Measurements from ENCODE around the gene PSMF1. TPM values are rescaled to one million over a fixed set of nuclear protein-coding genes. Genes with fewer than 3 reads are reported as not detected.

PSMF1 gene
- total RNA-seq, 6 donors from 2014 or later, result 36.7 to 158 (median 105) TPM

DNA sequence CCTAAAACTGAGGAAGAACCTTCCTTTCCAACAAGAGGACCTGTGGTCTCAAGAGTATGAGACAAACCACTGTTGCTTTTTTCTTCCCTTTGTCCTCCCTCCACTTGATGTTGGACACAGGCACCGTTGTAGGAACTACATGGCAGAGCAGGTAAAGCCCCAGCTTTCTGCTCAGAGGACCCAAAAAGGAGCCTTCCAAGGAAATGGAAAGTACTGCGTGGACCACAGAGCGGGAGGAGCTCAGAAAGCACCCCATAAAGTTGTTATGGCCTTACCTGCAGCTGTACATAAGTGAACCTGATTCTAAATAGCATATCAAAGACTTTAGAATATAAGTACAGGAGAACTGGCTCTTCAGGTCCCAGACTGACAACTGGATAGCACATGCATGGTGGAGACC is 36.9 kb downstream of the PSMF1 start:
- Histone ChIP-seq H3K9me3 (peaks cover 0 to 3% (median 0%) of the 10 kb centered on the region in 4 donors), H3K27ac (no peak overlapping the region), H3K4me3 (no peak overlapping the region), H3K27me3 (no peaks in the 10 kb centered on the region), H3K4me1 (no peaks in the 10 kb centered on the region), H3K36me3 (peaks cover under 1 to 60% (median 11%) of the 10 kb centered on the region in 4 donors)
- WGBS, 2 donors, result 98 to 100% methylated on average over 3 of the region's 3 CpGs
- TF ChIP-seq EP300 (IDR thresholded peaks at IDR 0.05), result no peak
- ATAC-seq (ENCODE audit: low FRiP score in 2 of 2) (no peak), DNase-seq (no peak)

GRCh38 chr20:1160496-1160895 is 42.1 kb downstream of the PSMF1 start:
- Histone ChIP-seq H3K27me3 (no peaks in the 10 kb centered on the region), H3K36me3 (peaks cover 35 to 74% (median 48%) of the 10 kb centered on the region in 4 donors), H3K4me3 (no peak overlapping the region), H3K9me3 (peaks cover 0 to 3% (median 0%) of the 10 kb centered on the region in 4 donors), H3K27ac (no peak overlapping the region), H3K4me1 (no peaks in the 10 kb centered on the region)
- DNase-seq (no peak), ATAC-seq (ENCODE audit: low FRiP score in 2 of 2) (no peak)
- TF ChIP-seq POLR2A (IDR thresholded peaks at IDR 0.05) (no peak), EP300 (IDR thresholded peaks at IDR 0.05) (no peak), POLR2AphosphoS5 (IDR thresholded peaks at IDR 0.05) (no peak)
- TF ChIP-seq, protein P1, sequence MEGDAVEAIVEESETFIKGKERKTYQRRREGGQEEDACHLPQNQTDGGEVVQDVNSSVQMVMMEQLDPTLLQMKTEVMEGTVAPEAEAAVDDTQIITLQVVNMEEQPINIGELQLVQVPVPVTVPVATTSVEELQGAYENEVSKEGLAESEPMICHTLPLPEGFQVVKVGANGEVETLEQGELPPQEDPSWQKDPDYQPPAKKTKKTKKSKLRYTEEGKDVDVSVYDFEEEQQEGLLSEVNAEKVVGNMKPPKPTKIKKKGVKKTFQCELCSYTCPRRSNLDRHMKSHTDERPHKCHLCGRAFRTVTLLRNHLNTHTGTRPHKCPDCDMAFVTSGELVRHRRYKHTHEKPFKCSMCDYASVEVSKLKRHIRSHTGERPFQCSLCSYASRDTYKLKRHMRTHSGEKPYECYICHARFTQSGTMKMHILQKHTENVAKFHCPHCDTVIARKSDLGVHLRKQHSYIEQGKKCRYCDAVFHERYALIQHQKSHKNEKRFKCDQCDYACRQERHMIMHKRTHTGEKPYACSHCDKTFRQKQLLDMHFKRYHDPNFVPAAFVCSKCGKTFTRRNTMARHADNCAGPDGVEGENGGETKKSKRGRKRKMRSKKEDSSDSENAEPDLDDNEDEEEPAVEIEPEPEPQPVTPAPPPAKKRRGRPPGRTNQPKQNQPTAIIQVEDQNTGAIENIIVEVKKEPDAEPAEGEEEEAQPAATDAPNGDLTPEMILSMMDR (IDR thresholded peaks at IDR 0.05), result no peak
- WGBS, 2 donors, result 95 to 97% methylated on average over 10 of the region's 10 CpGs

- no peaks in the 10 kb centered on the region for H3K27me3 ChIP-seq
- peaks cover 35 to 78% (median 53%) of the 10 kb centered on the region in 4 donors for H3K36me3 ChIP-seq
- H3K4me3 ChIP-seq, result no peak overlapping the region
- TF ChIP-seq, protein P1 (IDR thresholded peaks at IDR 0.05), result no peak
- no peak for TF ChIP-seq POLR2AphosphoS5 (IDR thresholded peaks at IDR 0.05)
- no peak for TF ChIP-seq POLR2A (IDR thresholded peaks at IDR 0.05)
- no peak for TF ChIP-seq EP300 (IDR thresholded peaks at IDR 0.05)
- ATAC-seq (ENCODE audit: low FRiP score in 2 of 2), result no peak
- 97 to 100% methylated on average over 9 to 12 of the region's 12 CpGs for WGBS, 2 donors
- H3K4me1 ChIP-seq, result no peaks in the 10 kb centered on the region
- peaks cover 0 to 3% (median 0%) of the 10 kb centered on the region in 4 donors for H3K9me3 ChIP-seq
- DNase-seq, result no peak
- no peak overlapping the region for H3K27ac ChIP-seq
Measured at GRCh38 chr20:1160991-1161390, 42.6 kb downstream of the PSMF1 start.

DNA sequence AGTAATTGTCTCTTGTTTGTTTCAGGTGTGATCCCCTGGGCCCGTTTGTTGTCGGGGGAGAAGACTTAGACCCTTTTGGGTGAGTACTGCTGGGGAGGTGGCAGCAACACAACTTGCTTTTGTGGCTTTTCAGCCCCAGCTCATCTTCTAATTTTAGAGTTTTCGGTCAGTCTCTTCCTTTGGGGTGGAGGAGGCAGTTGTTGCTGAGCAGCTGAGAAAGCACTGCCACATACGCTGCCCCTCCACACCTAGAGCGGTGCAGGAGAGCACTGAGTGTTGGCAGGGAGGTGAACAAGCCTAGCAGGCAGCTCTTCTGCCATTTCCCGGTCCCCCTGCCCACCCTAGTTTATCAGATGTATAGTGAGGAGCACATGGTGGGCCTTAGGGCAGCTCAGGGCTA is 44.7 kb downstream of the PSMF1 start:
- no peak overlapping the region for H3K27ac ChIP-seq
- ATAC-seq (ENCODE audit: low FRiP score in 2 of 2) (no peak), DNase-seq (no peak)
- no peaks in the 10 kb centered on the region for H3K4me1 ChIP-seq
- no peak overlapping the region for H3K4me3 ChIP-seq
- peaks cover 43 to 88% (median 67%) of the 10 kb centered on the region in 4 donors for H3K36me3 ChIP-seq
- TF ChIP-seq, protein P1 (IDR thresholded peaks at IDR 0.05), result no peak
- no peak for TF ChIP-seq POLR2AphosphoS5 (IDR thresholded peaks at IDR 0.05)
- TF ChIP-seq POLR2A (IDR thresholded peaks at IDR 0.05), result no peak
- TF ChIP-seq EP300 (IDR thresholded peaks at IDR 0.05), result no peak
- WGBS, 2 donors, result 89% methylated on average over 3 to 6 of the region's 6 CpGs
- no peaks in the 10 kb centered on the region for H3K9me3 ChIP-seq
- H3K27me3 ChIP-seq, result no peaks in the 10 kb centered on the region

GRCh38 chr20:1163653-1164052 is 45.3 kb downstream of the PSMF1 start:
- Histone ChIP-seq H3K27ac (no peak overlapping the region), H3K4me1 (no peaks in the 10 kb centered on the region), H3K36me3 (peaks cover 43 to 90% (median 69%) of the 10 kb centered on the region in 4 donors), H3K9me3 (no peaks in the 10 kb centered on the region), H3K4me3 (no peak overlapping the region), H3K27me3 (no peaks in the 10 kb centered on the region)
- no peak for DNase-seq
- no peak for ATAC-seq (ENCODE audit: low FRiP score in 2 of 2)
- TF ChIP-seq POLR2AphosphoS5 (IDR thresholded peaks at IDR 0.05) (no peak), POLR2A (IDR thresholded peaks at IDR 0.05) (no peak), EP300 (IDR thresholded peaks at IDR 0.05) (no peak)
- TF ChIP-seq, protein P1 (IDR thresholded peaks at IDR 0.05), result no peak
- 75 to 83% methylated on average over 2 of the region's 2 CpGs for WGBS, 2 donors

Measured in upper lobe of left lung (tissue), 6 donors.